Lower leg skin (tissue), 4 donors: ENCODE measurements around the gene TSPAN32. TPM values are rescaled to one million over a fixed set of nuclear protein-coding genes. Genes with fewer than 3 reads are reported as not detected.

Experiments
- DNase-seq, 2 donors: peaks; one replicate each; pipeline ENCODE4 v3.0.0-alpha.2; 2019; ENCODE audit warnings: low spot score in 2 of 2
- H3K4me3 ChIP-seq: fragments of 200-600 bp; sonication (generic); 2 replicates; pipeline ENCODE4 v1.5.1; 2017; ENCODE audit warnings: mild to moderate bottlenecking, low read depth; ENCODE audit not compliant: poor library complexity, severe bottlenecking
- POLR2A ChIP-seq, 2 donors: fragments of 450-650 bp; IDR thresholded peaks; one replicate each; pipeline ENCODE4 v1.6.1; 2016 to 2017; ENCODE audit warnings: antibody characterized with exemption in 2 of 2, mild to moderate bottlenecking in 1 of 2, moderate library complexity in 1 of 2
- WGBS, 2 donors: methylation state at CpG; one replicate each; pipeline ENCODE4 v1.1.5; 2018; 5-methylcytosine and 5-hydroxymethylcytosine counted together
- intact Hi-C: fragments of 100-400 bp; cut with DNase I; formaldehyde crosslinking; loops from one replicate; pipeline ENCODE4 v1.15.0; 2023; ENCODE audit warnings: low total_unique reads
- total RNA-seq, 4 donors: library from RNA; depleted of rRNA; stranded (reverse); fragments of >200 nt; gene quantifications; one replicate each; pipeline ENCODE4 v1.1.0, GENCODE V29; 2016
- TF ChIP-seq, protein P1 (sequence below), 3 donors: fragments of 450-650 bp; IDR thresholded peaks; one replicate each; pipeline ENCODE4 v1.5.1; 2016; ENCODE audit warnings: antibody characterized with exemption in 3 of 3, mild to moderate bottlenecking in 3 of 3, moderate library complexity in 2 of 3

Gene TSPAN32
- total RNA-seq, 4 donors from 2014 or later = 0.30 to 2.4 (median 1.5) TPM

DNA sequence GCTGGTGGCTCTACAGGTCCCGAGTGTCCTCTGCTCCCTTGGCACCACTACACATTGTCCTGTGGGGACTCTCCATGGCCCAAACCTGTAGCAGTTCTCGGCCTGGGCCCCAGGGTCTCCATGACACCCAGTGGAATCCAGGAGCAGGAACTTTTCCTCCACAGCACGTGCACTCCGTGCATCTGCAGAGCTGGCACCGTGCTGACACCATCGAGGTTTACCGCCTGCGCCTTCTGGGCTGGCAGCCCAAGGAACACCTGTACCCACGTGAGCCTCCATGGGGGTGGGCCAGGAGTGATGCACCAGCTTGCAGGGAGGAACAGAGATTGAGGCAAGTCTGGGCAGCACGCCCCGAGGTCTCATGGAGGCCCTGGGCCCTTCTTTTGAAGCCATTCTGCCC, 25.2 kb downstream of the TSPAN32 start:
- DNase-seq = peak in 1 of 2 donors; percentile 79
- intact Hi-C loops = no loop called here
- TF ChIP-seq, protein P1, sequence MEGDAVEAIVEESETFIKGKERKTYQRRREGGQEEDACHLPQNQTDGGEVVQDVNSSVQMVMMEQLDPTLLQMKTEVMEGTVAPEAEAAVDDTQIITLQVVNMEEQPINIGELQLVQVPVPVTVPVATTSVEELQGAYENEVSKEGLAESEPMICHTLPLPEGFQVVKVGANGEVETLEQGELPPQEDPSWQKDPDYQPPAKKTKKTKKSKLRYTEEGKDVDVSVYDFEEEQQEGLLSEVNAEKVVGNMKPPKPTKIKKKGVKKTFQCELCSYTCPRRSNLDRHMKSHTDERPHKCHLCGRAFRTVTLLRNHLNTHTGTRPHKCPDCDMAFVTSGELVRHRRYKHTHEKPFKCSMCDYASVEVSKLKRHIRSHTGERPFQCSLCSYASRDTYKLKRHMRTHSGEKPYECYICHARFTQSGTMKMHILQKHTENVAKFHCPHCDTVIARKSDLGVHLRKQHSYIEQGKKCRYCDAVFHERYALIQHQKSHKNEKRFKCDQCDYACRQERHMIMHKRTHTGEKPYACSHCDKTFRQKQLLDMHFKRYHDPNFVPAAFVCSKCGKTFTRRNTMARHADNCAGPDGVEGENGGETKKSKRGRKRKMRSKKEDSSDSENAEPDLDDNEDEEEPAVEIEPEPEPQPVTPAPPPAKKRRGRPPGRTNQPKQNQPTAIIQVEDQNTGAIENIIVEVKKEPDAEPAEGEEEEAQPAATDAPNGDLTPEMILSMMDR (IDR thresholded peaks at IDR 0.05) = no peak
- TF ChIP-seq POLR2A (IDR thresholded peaks at IDR 0.05) = no peak
- H3K4me3 ChIP-seq = no peak overlapping the region
- 57 to 67% methylated on average over 5 to 11 of the region's 11 CpGs for WGBS, 2 donors

DNA sequence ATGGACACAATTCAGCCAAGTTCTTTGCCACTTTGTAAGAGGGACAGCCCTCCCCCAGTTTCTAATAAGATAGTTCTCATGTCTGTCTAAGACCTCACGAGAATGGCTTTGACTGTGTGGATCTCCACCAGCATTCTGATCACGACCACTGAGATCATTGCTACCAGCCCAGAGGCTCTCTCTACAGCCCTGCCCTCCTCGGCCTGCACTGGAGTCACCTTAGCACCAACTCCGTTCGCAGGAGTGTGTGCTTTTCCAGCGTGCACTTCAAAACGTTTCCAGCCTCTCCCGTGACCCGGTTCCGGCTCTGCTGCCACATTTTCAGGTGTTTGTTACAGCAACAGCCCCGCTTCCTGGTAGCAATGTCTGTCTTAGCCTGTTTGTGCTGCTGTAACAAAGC, 26.2 kb downstream of the TSPAN32 start:
- DNase-seq = peak in 1 of 2 donors; percentile 23
- WGBS, 2 donors = 84 to 92% methylated on average over 11 of the region's 11 CpGs
- intact Hi-C loops = no loop called here
- H3K4me3 ChIP-seq = no peak overlapping the region
- no peak for TF ChIP-seq POLR2A (IDR thresholded peaks at IDR 0.05)
- TF ChIP-seq, protein P1 (IDR thresholded peaks at IDR 0.05) = no peak

DNA sequence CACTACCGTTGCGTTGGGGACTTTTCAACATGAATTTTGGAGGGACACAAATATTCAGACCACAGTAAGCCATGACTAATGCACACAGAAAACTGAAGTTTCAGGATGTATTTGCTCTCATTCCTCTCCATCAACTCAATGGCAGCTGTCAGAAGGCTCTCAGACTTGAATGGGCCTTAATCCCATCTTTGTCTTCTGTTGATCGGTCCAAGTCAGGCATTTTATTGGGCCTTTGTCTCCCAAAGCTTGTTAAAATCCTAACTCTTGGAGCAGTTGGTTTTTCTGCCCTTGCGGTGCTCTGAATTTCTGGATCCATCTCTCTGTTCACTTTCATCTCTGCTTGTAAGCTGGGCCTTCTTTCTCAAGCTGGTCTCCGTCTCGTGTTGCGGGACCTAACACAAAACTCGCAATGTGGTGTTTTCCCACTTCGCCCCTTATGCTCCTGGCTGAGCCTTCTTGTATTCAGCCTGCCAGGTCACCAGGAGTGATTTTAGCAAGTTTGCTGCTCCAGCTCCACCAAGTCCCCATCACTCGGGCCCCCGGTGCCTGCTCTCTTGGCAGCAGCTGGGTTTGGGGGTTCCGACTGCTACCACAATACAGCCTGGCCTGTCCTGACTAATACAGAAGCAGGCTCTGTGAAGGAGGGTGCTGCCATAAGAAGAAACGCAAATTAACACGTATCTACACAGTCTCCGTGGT, 27.0 kb downstream of the TSPAN32 start:
- TF ChIP-seq, protein P1 (IDR thresholded peaks at IDR 0.05) = no peak
- TF ChIP-seq POLR2A (IDR thresholded peaks at IDR 0.05) = no peak
- no peak overlapping the region for H3K4me3 ChIP-seq
- 93 to 94% methylated on average over 15 of the region's 15 CpGs for WGBS, 2 donors
- intact Hi-C loops = no loop called here
- DNase-seq = no peak

GRCh38 chr11:2329551-2329950, 27.7 kb downstream of the TSPAN32 start:
- TF ChIP-seq POLR2A (IDR thresholded peaks at IDR 0.05) = no peak
- TF ChIP-seq, protein P1 (IDR thresholded peaks at IDR 0.05) = no peak
- H3K4me3 ChIP-seq = no peak overlapping the region
- intact Hi-C loops = no loop called here
- no peak for DNase-seq
- 89 to 93% methylated on average over 9 of the region's 9 CpGs for WGBS, 2 donors

GRCh38 chr11:2330696-2331095, 28.9 kb downstream of the TSPAN32 start:
- DNase-seq = peak in 1 of 2 donors; percentile 69
- 89 to 90% methylated on average over 6 of the region's 6 CpGs for WGBS, 2 donors

More at GRCh38 chr11:2330696-2331095, 28.9 kb downstream of the TSPAN32 start:
- H3K4me3 ChIP-seq = no peak overlapping the region
- intact Hi-C loops = no loop called here
- TF ChIP-seq POLR2A (IDR thresholded peaks at IDR 0.05) = no peak
- TF ChIP-seq, protein P1 (IDR thresholded peaks at IDR 0.05) = no peak
